Gastrocnemius medialis (tissue), 4 donors: ENCODE measurements around the gene NDRG3. TPM values are rescaled to one million over a fixed set of nuclear protein-coding genes. Genes with fewer than 3 reads are reported as not detected.

Experiments
- ATAC-seq, 2 donors: fragments of 150-250 bp; one replicate each; pipeline ENCODE4 v1.9.1; 2016
- DNase-seq, 2 donors: peaks; one replicate each; pipeline ENCODE4 v3.0.0-alpha.2; 2019
- H3K27ac ChIP-seq, 4 donors: fragments of 200-600 bp; sonication (generic); 1 replicate in 1 of 4; 2 replicates in 3 of 4; pipeline ENCODE4 v1.5.1; 2016 to 2018; ENCODE audit warnings: mild to moderate bottlenecking in 2 of 4, moderate library complexity in 1 of 4
- H3K27me3 ChIP-seq, 3 donors: fragments of 200-600 bp; sonication (generic) in 2 of 3; 1 replicate in 1 of 3; 2 replicates in 2 of 3; pipeline versions ENCODE4 v1.5.1 to v1.6.0; 2016 to 2019; ENCODE audit warnings: mild to moderate bottlenecking in 1 of 3, moderate library complexity in 1 of 3
- H3K36me3 ChIP-seq, 2 donors: fragments of 200-600 bp; sonication (generic) in 1 of 2; one replicate each; pipeline ENCODE4 v1.5.1; 2017 to 2018
- H3K4me1 ChIP-seq, 2 donors: fragments of 200-600 bp; sonication (generic) in 1 of 2; one replicate each; pipeline ENCODE4 v1.5.1; 2016 to 2017; ENCODE audit warnings: mild to moderate bottlenecking in 2 of 2
- H3K4me3 ChIP-seq, 4 donors: fragments of 200-600 bp; sonication (generic) in 3 of 4; 1 replicate in 1 of 4; 2 replicates in 3 of 4; pipeline ENCODE4 v1.5.1; 2016 to 2019; ENCODE audit warnings: mild to moderate bottlenecking in 2 of 4
- H3K9me3 ChIP-seq, 3 donors: fragments of 200-600 bp; sonication (generic) in 2 of 3; 1 replicate in 1 of 3; 2 replicates in 2 of 3; pipeline ENCODE4 v1.5.1; 2016 to 2019
- CTCF ChIP-seq, 5 experiments: fragments of 450-650 bp in 3 of 5; fragments of 200-600 bp in 2 of 5; sonication (generic) in 2 of 5; IDR thresholded peaks in 4 of 5; conservative IDR thresholded peaks in 1 of 5; 1 replicate in 4 of 5; 2 replicates in 1 of 5; pipeline ENCODE4 v1.5.1; 2016 to 2019; ENCODE audit warnings: antibody characterized with exemption in 5 of 5, mild to moderate bottlenecking in 3 of 5, moderate library complexity in 3 of 5
- POLR2A ChIP-seq, 2 donors: fragments of 450-650 bp; IDR thresholded peaks; one replicate each; pipeline ENCODE4 v1.6.1; 2017; ENCODE audit warnings: antibody characterized with exemption in 2 of 2, mild to moderate bottlenecking in 2 of 2, moderate library complexity in 2 of 2
- in situ Hi-C, 4 donors: fragments of 200-750 bp; cut with MboI; loops; one replicate each; pipeline versions ENCODE4 v1.15.0 to v1.8.0; 2017; ENCODE audit warnings: low sequenced_read_pairs in 4 of 4
- intact Hi-C: fragments of 100-400 bp; cut with DNase I; formaldehyde crosslinking; loops from one replicate; pipeline ENCODE4 v1.15.1; 2023; ENCODE audit warnings: low total_unique reads
- total RNA-seq, 4 donors: library from RNA; depleted of rRNA; stranded (reverse); fragments of >200 nt; gene quantifications; one replicate each; pipeline versions ENCODE4 v1.1.0 to v1.2.3, GENCODE V29; 2016

NDRG3 gene
- total RNA-seq, 4 donors from 2014 or later, result 6.7 to 24.9 (median 13.2) TPM

DNA sequence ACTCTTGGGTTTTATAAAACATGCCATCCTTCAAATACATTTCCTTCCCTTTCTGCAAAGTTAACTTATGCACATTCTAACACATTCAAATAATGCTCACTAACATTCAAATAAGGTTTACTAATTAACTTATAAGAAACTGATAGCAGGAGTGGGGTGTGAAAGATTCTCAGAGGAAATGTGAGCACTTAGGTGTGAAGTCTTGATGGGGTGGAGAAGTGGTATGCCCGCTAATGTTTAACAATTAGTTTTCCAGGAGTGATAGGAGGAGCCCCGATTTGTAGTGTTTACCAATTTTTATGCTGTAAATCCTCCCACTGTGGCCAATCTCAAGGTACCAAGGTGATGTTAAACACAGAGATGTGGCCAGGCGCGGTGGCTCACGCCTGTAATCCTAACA, 46.0 kb upstream of the NDRG3 start:
- no peak for TF ChIP-seq CTCF (IDR thresholded peaks at IDR 0.05 in 4 of 5, conservative IDR thresholded peaks at IDR 0.05 in 1 of 5)
- no peak for TF ChIP-seq POLR2A (IDR thresholded peaks at IDR 0.05)
- ATAC-seq, result no peak
- intact Hi-C loops, result no loop called here

DNA sequence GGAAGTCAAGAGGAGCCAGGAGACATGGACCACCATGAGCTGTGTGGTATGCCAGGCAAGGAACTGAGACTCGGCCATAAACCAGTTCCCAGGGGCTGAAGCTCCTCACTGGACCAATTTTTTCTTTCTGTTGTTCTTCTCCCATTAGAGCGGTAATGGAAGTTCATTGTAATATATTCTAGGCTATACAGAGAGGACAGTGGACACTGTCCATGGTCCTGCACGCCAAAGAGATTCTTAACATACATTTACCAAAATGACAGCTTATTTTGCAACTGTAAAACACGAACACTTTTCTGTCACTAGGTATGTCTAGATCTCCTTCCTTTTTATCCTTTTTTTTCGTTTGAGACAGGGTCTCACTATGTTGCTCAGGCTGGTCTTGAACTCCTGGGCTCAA, 40.8 kb upstream of the NDRG3 start:
- Histone ChIP-seq H3K9me3 (no peaks in the 10 kb centered on the region), H3K36me3 (no peaks in the 10 kb centered on the region), H3K4me3 (no peak overlapping the region), H3K4me1 (no peaks in the 10 kb centered on the region), H3K27ac (no peak overlapping the region), H3K27me3 (no peaks in the 10 kb centered on the region)
- in situ Hi-C loops (no loop called here), intact Hi-C loops (no loop called here)
- no peak for ATAC-seq
- DNase-seq, result no peak
- TF ChIP-seq CTCF (IDR thresholded peaks at IDR 0.05 in 4 of 5, conservative IDR thresholded peaks at IDR 0.05 in 1 of 5) (no peak), POLR2A (IDR thresholded peaks at IDR 0.05) (no peak)

More for the DNA sequence above, 46.0 kb upstream of the NDRG3 start:
- in situ Hi-C loops, result no loop called here
- peaks cover 0 to 9% of the 10 kb centered on the region in 2 donors for H3K36me3 ChIP-seq
- no peak overlapping the region for H3K27ac ChIP-seq
- no peaks in the 10 kb centered on the region for H3K27me3 ChIP-seq
- no peak overlapping the region for H3K4me3 ChIP-seq
- H3K9me3 ChIP-seq, result no peaks in the 10 kb centered on the region
- DNase-seq, result no peak
- peaks cover 0 to 3% of the 10 kb centered on the region in 2 donors for H3K4me1 ChIP-seq

GRCh38 chr20:36786246-36786645, 40.4 kb upstream of the NDRG3 start:
- no peaks in the 10 kb centered on the region for H3K4me1 ChIP-seq
- intact Hi-C loops, result no loop called here
- H3K9me3 ChIP-seq, result no peaks in the 10 kb centered on the region
- no peaks in the 10 kb centered on the region for H3K27me3 ChIP-seq
- no peak for TF ChIP-seq CTCF (IDR thresholded peaks at IDR 0.05 in 4 of 5, conservative IDR thresholded peaks at IDR 0.05 in 1 of 5)
- no peak for TF ChIP-seq POLR2A (IDR thresholded peaks at IDR 0.05)
- in situ Hi-C loops, result no loop called here
- H3K4me3 ChIP-seq, result no peak overlapping the region
- ATAC-seq, result no peak
- H3K36me3 ChIP-seq, result no peaks in the 10 kb centered on the region
- DNase-seq, result no peak
- H3K27ac ChIP-seq, result no peak overlapping the region

DNA sequence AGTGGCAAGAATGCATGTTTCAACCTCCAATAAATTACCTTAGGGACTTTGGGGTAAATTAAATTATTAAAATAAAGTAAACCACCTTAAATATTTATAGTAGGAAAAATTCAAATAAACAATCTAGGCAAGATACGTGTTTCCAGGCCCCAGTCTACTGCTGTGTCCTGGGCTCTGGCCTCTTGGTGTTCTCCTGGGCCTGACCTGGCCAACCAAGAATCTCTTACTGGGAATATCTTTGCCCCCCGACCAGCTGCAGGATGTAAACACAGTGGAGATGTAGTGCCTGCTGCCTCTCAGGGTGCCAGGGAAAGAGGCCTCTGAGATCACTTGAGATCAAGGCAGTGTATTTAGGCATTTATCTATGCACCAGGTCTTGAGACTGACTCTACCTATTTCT, 39.4 kb upstream of the NDRG3 start:
- no peaks in the 10 kb centered on the region for H3K4me1 ChIP-seq
- H3K4me3 ChIP-seq, result no peak overlapping the region
- no peaks in the 10 kb centered on the region for H3K36me3 ChIP-seq
- no peak overlapping the region for H3K27ac ChIP-seq
- ATAC-seq, result peak in 1 of 2 donors; percentile 26
- in situ Hi-C loops (no loop called here), intact Hi-C loops (no loop called here)
- H3K9me3 ChIP-seq, result no peaks in the 10 kb centered on the region
- no peak for TF ChIP-seq CTCF (IDR thresholded peaks at IDR 0.05 in 4 of 5, conservative IDR thresholded peaks at IDR 0.05 in 1 of 5)
- no peak for TF ChIP-seq POLR2A (IDR thresholded peaks at IDR 0.05)
- no peaks in the 10 kb centered on the region for H3K27me3 ChIP-seq
- DNase-seq, result no peak

DNA sequence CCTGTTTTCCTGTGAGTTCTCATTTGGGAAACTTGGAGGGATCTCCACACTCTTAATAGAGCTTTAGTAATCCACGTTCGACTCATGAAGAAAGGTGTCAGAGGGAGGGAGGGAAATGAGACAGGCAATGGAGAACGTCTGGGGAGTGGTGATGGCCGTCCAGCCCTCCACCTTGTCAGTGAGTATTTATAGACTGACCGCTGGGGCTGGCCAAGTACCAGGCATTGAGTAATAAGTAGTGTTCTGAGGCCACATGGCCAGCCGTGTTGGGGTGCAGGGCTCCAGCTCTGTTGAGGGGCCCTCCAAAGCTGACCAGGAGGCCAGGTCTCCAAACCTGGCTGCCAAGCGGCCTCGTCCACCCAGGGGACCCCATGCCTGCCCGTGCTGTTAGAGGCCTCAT, 39.0 kb upstream of the NDRG3 start:
- H3K9me3 ChIP-seq, result no peaks in the 10 kb centered on the region
- DNase-seq, result peak in 1 of 2 donors; percentile 56
- H3K4me1 ChIP-seq, result no peaks in the 10 kb centered on the region
- peak; percentile 79 to 91 for ATAC-seq
- intact Hi-C loops, result no loop called here
- no peak overlapping the region for H3K4me3 ChIP-seq
- no peak overlapping the region for H3K27ac ChIP-seq
- TF ChIP-seq POLR2A (IDR thresholded peaks at IDR 0.05) (no peak), CTCF (IDR thresholded peaks at IDR 0.05 in 4 of 5, conservative IDR thresholded peaks at IDR 0.05 in 1 of 5) (no peak)
- H3K27me3 ChIP-seq, result no peaks in the 10 kb centered on the region
- in situ Hi-C loops, result no loop called here
- H3K36me3 ChIP-seq, result no peaks in the 10 kb centered on the region
